HUES48 (cell line): ENCODE results near the gene ERG.

Experiments
- H3K27ac ChIP-seq: one replicate; pipeline ENCODE4 v1.7.0; 2013; ENCODE audit warnings: low read depth, low read length, inconsistent platforms
- H3K27me3 ChIP-seq: 2 replicates; pipeline ENCODE4 v1.6.1; 2013; ENCODE audit warnings: mild to moderate bottlenecking, low read length; ENCODE audit not compliant: control insufficient read depth, insufficient read depth
- H3K36me3 ChIP-seq: 2 replicates; pipeline ENCODE4 v1.6.1; 2013; ENCODE audit warnings: low read length; ENCODE audit not compliant: control insufficient read depth, insufficient read depth
- H3K4me1 ChIP-seq: 2 replicates; pipeline ENCODE4 v1.6.1; 2013; ENCODE audit warnings: mild to moderate bottlenecking, low read length; ENCODE audit not compliant: control insufficient read depth, insufficient read depth
- H3K4me3 ChIP-seq: 2 replicates; pipeline ENCODE4 v1.5.1; 2013; ENCODE audit warnings: mild to moderate bottlenecking, low read depth, low read length
- H3K9ac ChIP-seq: 2 replicates; pipeline ENCODE4 v1.6.1; 2013; ENCODE audit warnings: mild to moderate bottlenecking, low read depth, low read length, moderate library complexity
- H3K9me3 ChIP-seq: 2 replicates; pipeline ENCODE4 v1.6.1; 2013; ENCODE audit warnings: low read length; ENCODE audit not compliant: control insufficient read depth, insufficient read depth

The ERG gene

DNA sequence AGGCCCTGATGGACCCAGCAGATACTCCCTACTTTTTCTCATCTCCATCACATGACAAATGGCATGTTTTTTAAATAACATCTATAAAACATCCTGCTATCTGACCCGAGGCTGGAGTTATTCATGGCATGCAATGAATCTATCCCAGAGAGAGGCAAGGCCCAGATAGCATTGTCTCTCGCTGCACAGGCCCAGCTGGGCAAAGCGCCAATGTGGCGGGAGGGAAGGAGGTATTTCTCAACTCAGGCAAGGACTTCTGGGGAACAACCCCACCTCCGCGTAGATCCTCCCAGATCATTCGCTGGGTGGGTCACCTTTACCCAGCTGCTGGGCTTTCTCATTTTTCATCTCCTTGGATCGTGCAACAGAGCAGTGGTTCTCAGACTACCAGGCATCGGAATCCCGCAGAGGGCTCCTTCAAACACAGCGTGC lies 59.8 kb downstream of the ERG start:
- Histone ChIP-seq H3K9ac (no peak overlapping the region), H3K27ac (no peak overlapping the region), H3K4me3 (no peak overlapping the region), H3K4me1 (no peaks in the 10 kb centered on the region), H3K9me3 (no peaks in the 10 kb centered on the region), H3K27me3 (no peaks in the 10 kb centered on the region), H3K36me3 (no peaks in the 10 kb centered on the region)

DNA sequence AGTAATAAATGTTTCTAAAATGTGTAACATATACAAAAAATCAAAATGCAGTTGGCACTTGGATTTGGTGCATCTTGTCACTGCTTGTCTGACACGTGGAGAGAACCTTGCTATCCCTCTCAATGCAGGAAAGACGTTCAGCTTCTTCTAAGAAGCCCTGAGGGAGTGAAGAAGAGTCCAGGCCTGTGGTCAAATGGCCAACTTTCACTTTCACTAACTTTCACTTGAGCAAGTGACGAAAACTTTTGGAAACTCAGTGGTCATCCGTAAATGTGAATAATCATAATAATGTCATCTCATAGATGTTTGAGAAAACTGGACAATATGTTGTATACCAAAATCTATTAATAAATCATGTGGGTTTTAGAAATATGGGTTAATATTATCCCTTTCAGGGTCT lies 61.9 kb downstream of the ERG start:
- Histone ChIP-seq H3K9me3 (no peaks in the 10 kb centered on the region), H3K27me3 (no peaks in the 10 kb centered on the region), H3K36me3 (no peaks in the 10 kb centered on the region), H3K4me3 (no peak overlapping the region), H3K9ac (no peak overlapping the region), H3K27ac (no peak overlapping the region), H3K4me1 (no peaks in the 10 kb centered on the region)

DNA sequence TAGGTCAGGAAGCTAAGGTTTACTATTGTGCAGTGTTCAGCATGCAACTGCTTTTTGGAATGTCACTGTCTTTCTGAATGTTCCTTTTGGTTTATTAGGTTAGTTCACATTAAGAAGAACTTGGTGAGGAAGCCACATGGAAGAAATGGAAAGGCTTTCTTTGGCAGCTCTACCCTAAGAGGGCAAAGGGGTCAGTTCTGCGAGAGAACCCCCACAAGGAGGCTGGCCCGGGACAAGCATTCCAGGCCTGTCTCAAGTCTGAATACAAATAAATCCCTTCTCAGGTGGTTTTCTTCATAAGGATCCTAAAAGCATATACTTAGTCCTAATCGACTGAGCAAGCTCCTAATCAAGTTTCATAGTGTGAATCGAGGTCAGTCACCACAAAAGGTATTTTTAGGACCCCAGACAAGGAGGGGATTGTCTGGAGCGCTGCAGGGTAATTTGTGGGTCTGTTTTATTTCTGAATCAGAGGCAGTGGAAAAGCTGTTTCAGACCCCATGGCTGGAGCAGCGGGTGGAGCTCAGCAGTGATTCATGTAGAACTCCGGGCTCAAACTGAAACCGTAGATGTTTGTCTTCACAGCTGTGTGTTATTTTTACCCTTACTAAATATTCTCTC lies 63.3 kb downstream of the ERG start:
- no peaks in the 10 kb centered on the region for H3K27me3 ChIP-seq
- H3K36me3 ChIP-seq, result no peaks in the 10 kb centered on the region
- H3K4me1 ChIP-seq, result no peaks in the 10 kb centered on the region
- H3K9me3 ChIP-seq, result no peaks in the 10 kb centered on the region
- H3K4me3 ChIP-seq, result no peak overlapping the region
- H3K27ac ChIP-seq, result no peak overlapping the region
- no peak overlapping the region for H3K9ac ChIP-seq

DNA sequence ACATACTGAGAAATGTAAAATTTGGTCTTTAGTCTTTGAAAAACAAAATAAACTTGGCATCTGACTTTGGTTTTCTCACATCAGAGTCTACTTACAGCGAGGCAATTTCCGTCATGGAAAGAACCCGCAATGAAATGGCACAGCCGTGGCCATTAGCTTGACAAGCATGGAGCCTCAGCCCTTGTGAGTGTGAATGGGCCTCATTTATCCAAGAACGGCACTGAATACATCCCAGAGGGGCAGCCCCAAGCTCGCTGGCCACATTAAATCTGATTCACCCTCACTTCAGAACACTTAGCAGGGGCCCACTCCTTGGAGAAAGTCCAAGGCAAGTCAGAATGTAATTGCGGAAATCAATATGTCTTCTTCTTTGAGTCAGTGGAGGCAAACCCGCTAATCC lies 64.8 kb downstream of the ERG start:
- no peaks in the 10 kb centered on the region for H3K27me3 ChIP-seq
- no peak overlapping the region for H3K9ac ChIP-seq
- no peaks in the 10 kb centered on the region for H3K4me1 ChIP-seq
- no peaks in the 10 kb centered on the region for H3K9me3 ChIP-seq
- no peak overlapping the region for H3K27ac ChIP-seq
- no peaks in the 10 kb centered on the region for H3K36me3 ChIP-seq
- H3K4me3 ChIP-seq, result no peak overlapping the region

- Histone ChIP-seq H3K9ac (no peak overlapping the region), H3K36me3 (no peaks in the 10 kb centered on the region), H3K4me3 (no peak overlapping the region), H3K4me1 (no peaks in the 10 kb centered on the region), H3K27ac (no peak overlapping the region), H3K27me3 (no peaks in the 10 kb centered on the region), H3K9me3 (no peaks in the 10 kb centered on the region)
Measured at GRCh38 chr21:38430401-38430984, 67.8 kb downstream of the ERG start.

GRCh38 chr21:38429011-38429410 lies 69.3 kb downstream of the ERG start:
- Histone ChIP-seq H3K36me3 (no peaks in the 10 kb centered on the region), H3K4me3 (no peak overlapping the region), H3K27ac (no peak overlapping the region), H3K4me1 (no peaks in the 10 kb centered on the region), H3K9me3 (no peaks in the 10 kb centered on the region), H3K9ac (no peak overlapping the region), H3K27me3 (no peaks in the 10 kb centered on the region)

DNA sequence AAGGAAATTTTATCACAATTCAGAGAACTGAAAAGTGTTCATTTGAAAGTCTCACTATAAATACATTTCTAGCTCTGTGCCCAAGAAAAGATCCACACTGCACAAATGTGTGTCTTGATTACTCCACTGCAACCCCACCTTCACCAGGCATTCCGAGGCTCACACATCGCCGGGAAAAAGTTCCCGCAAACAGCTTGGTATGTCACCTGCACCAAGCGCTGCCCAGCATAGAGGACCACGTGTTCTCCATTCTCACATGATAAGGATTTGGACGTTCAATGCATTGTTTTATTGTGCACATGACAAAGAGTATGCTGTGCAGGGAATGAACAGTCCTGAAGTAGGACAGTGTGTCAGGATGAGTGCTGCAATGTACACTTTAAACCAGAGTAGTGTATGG lies 70.1 kb downstream of the ERG start:
- no peak overlapping the region for H3K27ac ChIP-seq
- no peak overlapping the region for H3K4me3 ChIP-seq
- H3K9ac ChIP-seq, result no peak overlapping the region
- no peaks in the 10 kb centered on the region for H3K4me1 ChIP-seq
- no peaks in the 10 kb centered on the region for H3K9me3 ChIP-seq
- H3K36me3 ChIP-seq, result no peaks in the 10 kb centered on the region
- H3K27me3 ChIP-seq, result no peaks in the 10 kb centered on the region

GRCh38 chr21:38424305-38425019 lies 73.8 kb downstream of the ERG start:
- Histone ChIP-seq H3K27me3 (no peaks in the 10 kb centered on the region), H3K9me3 (no peaks in the 10 kb centered on the region)

GRCh38 chr21:38422082-38422481 lies 76.2 kb downstream of the ERG start:
- Histone ChIP-seq H3K27ac (no peak overlapping the region), H3K36me3 (no peaks in the 10 kb centered on the region), H3K4me1 (no peaks in the 10 kb centered on the region), H3K4me3 (no peak overlapping the region), H3K9me3 (no peaks in the 10 kb centered on the region), H3K9ac (no peak overlapping the region), H3K27me3 (no peaks in the 10 kb centered on the region)

More at GRCh38 chr21:38424305-38425019, 73.8 kb downstream of the ERG start:
- H3K4me3 ChIP-seq, result no peak overlapping the region
- no peaks in the 10 kb centered on the region for H3K36me3 ChIP-seq
- H3K4me1 ChIP-seq, result no peaks in the 10 kb centered on the region
- H3K27ac ChIP-seq, result no peak overlapping the region
- H3K9ac ChIP-seq, result no peak overlapping the region

DNA sequence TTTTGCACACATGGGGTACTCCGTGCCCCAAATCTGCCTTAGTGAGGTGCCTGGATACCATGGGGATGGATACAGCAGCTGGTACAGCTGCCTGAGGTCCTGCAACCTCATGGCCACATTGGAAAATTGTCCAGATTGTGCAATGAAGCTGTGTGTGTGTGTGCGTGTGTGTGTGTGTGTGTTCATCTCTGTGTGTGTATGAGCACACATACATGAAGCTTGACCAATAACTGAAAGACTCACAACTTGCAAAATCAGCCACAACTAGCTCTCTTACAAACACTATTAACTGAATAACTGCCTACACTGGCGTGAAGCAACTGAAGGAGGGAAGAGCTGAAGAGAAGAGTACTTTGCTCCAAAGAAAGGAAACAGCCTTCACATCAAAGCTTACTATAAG lies 78.1 kb downstream of the ERG start:
- Histone ChIP-seq H3K9ac (no peak overlapping the region), H3K4me3 (no peak overlapping the region), H3K27me3 (no peaks in the 10 kb centered on the region), H3K4me1 (no peaks in the 10 kb centered on the region), H3K9me3 (no peaks in the 10 kb centered on the region), H3K27ac (no peak overlapping the region), H3K36me3 (no peaks in the 10 kb centered on the region)

- Histone ChIP-seq H3K4me1 (peaks cover 9% of the 10 kb centered on the region), H3K9ac (no peak overlapping the region), H3K4me3 (no peak overlapping the region), H3K27ac (no peak overlapping the region), H3K36me3 (no peaks in the 10 kb centered on the region), H3K9me3 (no peaks in the 10 kb centered on the region), H3K27me3 (no peaks in the 10 kb centered on the region)
Measured at GRCh38 chr21:38417726-38418125, 80.6 kb downstream of the ERG start.
